ENCODE measurements around the gene GNB1L. TPM values are rescaled to one million over a fixed set of nuclear protein-coding genes. Genes with fewer than 3 reads are reported as not detected.

GNB1L gene
- total and polyA plus RNA-seq, 5 donors from 2014 or later = 8.2 to 29.8 (median 15.2) TPM

DNA sequence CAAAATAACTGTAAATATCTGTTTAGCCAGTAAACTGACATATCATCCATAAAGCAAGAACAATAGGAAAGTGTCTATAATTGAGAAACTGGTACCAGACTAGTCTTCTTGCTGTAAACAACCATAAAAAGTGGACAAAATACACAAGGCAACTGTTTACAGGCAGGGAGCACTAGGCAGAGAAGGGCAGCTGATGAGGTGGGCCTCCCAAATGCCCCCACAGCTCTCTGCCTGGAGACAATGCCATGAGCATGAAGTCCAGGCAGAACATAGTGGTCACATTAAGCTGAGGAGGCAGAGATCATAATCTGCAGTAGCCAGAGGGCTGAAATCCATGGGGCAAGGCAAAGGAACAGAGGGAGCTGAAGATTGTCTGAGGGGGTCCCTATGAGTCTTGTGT is 63.4 kb downstream of the GNB1L start:
- Mint-ChIP-seq H3K4me3 (no peak overlapping the region), H3K36me3 (peaks cover 41% of the 10 kb centered on the region), H3K27me3 (no peaks in the 10 kb centered on the region), H3K9me3 (peaks cover 0 to 9% (median 3%) of the 10 kb centered on the region in 7 donors), H3K4me1 (peaks cover 0 to 12% (median 4%) of the 10 kb centered on the region in 4 donors), H3K27ac (no peak overlapping the region)
- Histone ChIP-seq H3K9me3 (ENCODE audit: control insufficient read depth in 2 of 2, low read length in 2 of 2) (peaks cover 2 to 6% of the 10 kb centered on the region in 2 experiments), H3K27me3 (ENCODE audit: control insufficient read depth, insufficient read depth, low read length) (no peaks in the 10 kb centered on the region), H3K4me3 (ENCODE audit: low read depth, low read length) (no peak overlapping the region), H3K27ac (ENCODE audit: insufficient read depth, low read length, poor library complexity, severe bottlenecking) (no peak overlapping the region), H3K36me3 (ENCODE audit: control insufficient read depth, insufficient read depth, low read length) (no peaks in the 10 kb centered on the region), H3K4me1 (ENCODE audit: control insufficient read depth, insufficient read depth, low read length, poor library complexity, severe bottlenecking) (no peaks in the 10 kb centered on the region)
- no peak for DNase-seq
- no peak for ATAC-seq (ENCODE audit: low read depth in 2 of 2)

DNA sequence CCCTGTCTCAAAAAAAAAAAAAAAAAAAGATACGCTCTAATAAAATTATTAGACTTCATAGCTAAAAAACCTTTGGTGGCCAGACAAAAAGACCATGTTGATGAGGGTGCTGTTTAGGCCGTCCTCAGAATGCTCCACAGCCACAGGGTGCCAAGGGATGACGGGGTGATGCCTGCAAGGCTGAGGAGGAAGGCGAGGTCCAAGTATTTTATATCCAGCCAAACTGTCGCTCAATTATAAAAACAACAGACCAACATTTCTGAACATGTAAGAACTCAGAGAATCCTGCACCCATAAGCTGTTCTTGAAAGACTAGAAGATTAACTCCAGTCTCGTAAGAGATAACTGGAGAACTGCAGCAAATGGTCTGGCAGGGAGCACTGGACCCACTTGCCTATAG is 64.8 kb downstream of the GNB1L start:
- Mint-ChIP-seq H3K9me3 (peaks cover 0 to 9% (median 3%) of the 10 kb centered on the region in 7 donors), H3K27ac (no peak overlapping the region), H3K4me1 (peaks cover 0 to 6% (median 1%) of the 10 kb centered on the region in 4 donors), H3K36me3 (peaks cover 32% of the 10 kb centered on the region), H3K27me3 (no peaks in the 10 kb centered on the region), H3K4me3 (no peak overlapping the region)
- no peak for ATAC-seq (ENCODE audit: low read depth in 2 of 2)
- no peak for DNase-seq
- Histone ChIP-seq H3K36me3 (ENCODE audit: control insufficient read depth, insufficient read depth, low read length) (no peaks in the 10 kb centered on the region), H3K4me1 (ENCODE audit: control insufficient read depth, insufficient read depth, low read length, poor library complexity, severe bottlenecking) (no peaks in the 10 kb centered on the region), H3K9me3 (ENCODE audit: control insufficient read depth in 2 of 2, low read length in 2 of 2) (peaks cover 2 to 6% of the 10 kb centered on the region in 2 experiments), H3K27me3 (ENCODE audit: control insufficient read depth, insufficient read depth, low read length) (no peaks in the 10 kb centered on the region), H3K27ac (ENCODE audit: insufficient read depth, low read length, poor library complexity, severe bottlenecking) (no peak overlapping the region), H3K4me3 (ENCODE audit: low read depth, low read length) (no peak overlapping the region)

DNA sequence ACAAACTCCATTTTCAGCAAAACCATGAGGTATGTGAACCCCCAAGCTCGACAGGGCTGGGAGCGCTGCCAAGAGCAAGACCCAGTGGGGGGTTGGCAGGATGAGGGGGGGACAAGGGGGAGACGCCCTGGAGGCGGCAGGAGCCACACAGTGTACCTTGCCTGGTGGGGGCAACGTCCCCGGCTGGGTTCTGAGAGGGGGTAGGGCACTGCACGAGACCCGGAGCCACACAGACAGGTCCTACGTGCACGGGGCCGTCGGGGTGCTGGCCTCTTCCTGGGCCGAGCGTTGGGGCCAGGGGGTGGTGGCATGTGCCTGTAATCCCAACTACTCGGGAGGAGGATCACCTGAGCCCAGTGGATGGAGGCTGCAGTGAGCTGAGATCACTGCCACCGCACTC is 65.3 kb downstream of the GNB1L start:
- H3K4me3 Mint-ChIP-seq = no peak overlapping the region
- peaks cover 0 to 6% (median 1%) of the 10 kb centered on the region in 4 donors for H3K4me1 Mint-ChIP-seq
- no peak for ATAC-seq (ENCODE audit: low read depth in 2 of 2)
- H3K27ac Mint-ChIP-seq = no peak overlapping the region
- H3K36me3 Mint-ChIP-seq = peaks cover 31% of the 10 kb centered on the region
- Histone ChIP-seq H3K36me3 (ENCODE audit: control insufficient read depth, insufficient read depth, low read length) (no peaks in the 10 kb centered on the region), H3K4me1 (ENCODE audit: control insufficient read depth, insufficient read depth, low read length, poor library complexity, severe bottlenecking) (no peaks in the 10 kb centered on the region), H3K4me3 (ENCODE audit: low read depth, low read length) (no peak overlapping the region), H3K9me3 (ENCODE audit: control insufficient read depth in 2 of 2, low read length in 2 of 2) (peaks cover 2 to 6% of the 10 kb centered on the region in 2 experiments), H3K27me3 (ENCODE audit: control insufficient read depth, insufficient read depth, low read length) (no peaks in the 10 kb centered on the region), H3K27ac (ENCODE audit: insufficient read depth, low read length, poor library complexity, severe bottlenecking) (no peak overlapping the region)
- peaks cover 0 to 8% (median 3%) of the 10 kb centered on the region in 7 donors for H3K9me3 Mint-ChIP-seq
- no peaks in the 10 kb centered on the region for H3K27me3 Mint-ChIP-seq
- DNase-seq = no peak

DNA sequence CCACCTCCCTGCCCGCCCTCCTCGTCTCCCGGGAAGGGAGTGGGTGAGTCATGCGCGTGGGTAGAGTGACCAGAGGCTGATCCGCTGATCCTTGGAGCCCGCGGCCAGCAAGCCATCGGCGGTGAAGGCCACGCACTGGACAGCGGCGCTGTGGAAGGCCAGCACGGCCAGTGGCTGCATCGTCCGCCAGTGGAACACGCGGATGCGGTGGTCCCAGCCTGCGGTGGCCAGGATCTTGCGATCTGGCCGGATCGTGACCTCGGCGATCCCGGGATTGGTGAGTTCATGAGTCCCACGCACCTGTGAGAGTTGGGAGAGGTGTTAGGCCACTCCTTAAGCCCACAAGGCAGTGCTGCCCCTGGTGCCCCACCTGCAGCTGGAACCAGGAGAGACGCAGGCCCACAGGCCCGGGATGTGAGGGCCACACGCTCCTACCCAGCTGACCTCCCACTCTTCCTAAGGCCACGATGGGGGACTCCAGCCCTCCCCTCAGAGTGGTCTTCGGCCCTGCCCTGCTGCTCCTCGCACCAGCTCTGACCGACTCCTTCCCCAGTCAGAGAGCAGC is 65.9 kb downstream of the GNB1L start:
- H3K4me1 ChIP-seq (ENCODE audit: control insufficient read depth, insufficient read depth, low read length, poor library complexity, severe bottlenecking) = no peaks in the 10 kb centered on the region
- peaks cover 24% of the 10 kb centered on the region for H3K36me3 Mint-ChIP-seq

DNA sequence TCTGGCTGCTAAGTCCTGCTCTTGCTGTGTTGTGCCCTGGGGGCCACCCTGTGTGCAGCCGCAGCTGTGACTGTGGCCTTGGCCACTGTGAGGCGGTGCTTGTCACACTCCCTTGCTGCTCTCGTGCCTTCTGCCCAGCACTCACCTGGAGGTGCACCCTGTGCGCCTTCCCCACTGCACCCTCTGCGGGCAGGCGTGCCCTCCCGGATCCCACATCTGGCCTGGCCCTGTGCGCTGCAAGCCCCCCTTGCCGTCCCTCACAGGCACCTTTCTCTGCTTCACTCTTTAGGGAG is 66.9 kb downstream of the GNB1L start:
- Histone ChIP-seq H3K9me3 (ENCODE audit: control insufficient read depth in 2 of 2, low read length in 2 of 2) (no peaks in the 10 kb centered on the region), H3K4me3 (ENCODE audit: low read depth, low read length) (no peak overlapping the region), H3K27ac (ENCODE audit: insufficient read depth, low read length, poor library complexity, severe bottlenecking) (no peak overlapping the region), H3K4me1 (ENCODE audit: control insufficient read depth, insufficient read depth, low read length, poor library complexity, severe bottlenecking) (no peaks in the 10 kb centered on the region), H3K27me3 (ENCODE audit: control insufficient read depth, insufficient read depth, low read length) (no peaks in the 10 kb centered on the region), H3K36me3 (ENCODE audit: control insufficient read depth, insufficient read depth, low read length) (no peaks in the 10 kb centered on the region)
- DNase-seq (no peak), ATAC-seq (ENCODE audit: low read depth in 2 of 2) (no peak)
- Mint-ChIP-seq H3K4me3 (no peak overlapping the region), H3K36me3 (peaks cover 17% of the 10 kb centered on the region), H3K9me3 (peaks cover 0 to 8% (median 2%) of the 10 kb centered on the region in 7 donors), H3K27ac (no peak overlapping the region), H3K4me1 (peaks cover 0 to 6% (median 0%) of the 10 kb centered on the region in 4 donors), H3K27me3 (no peaks in the 10 kb centered on the region)

More for the DNA sequence above, 65.9 kb downstream of the GNB1L start:
- Mint-ChIP-seq H3K27ac (no peak overlapping the region), H3K4me1 (peaks cover 0 to 6% (median 0%) of the 10 kb centered on the region in 4 donors), H3K27me3 (no peaks in the 10 kb centered on the region), H3K9me3 (peaks cover 0 to 8% (median 3%) of the 10 kb centered on the region in 7 donors), H3K4me3 (no peak overlapping the region)
- Histone ChIP-seq H3K36me3 (ENCODE audit: control insufficient read depth, insufficient read depth, low read length) (no peaks in the 10 kb centered on the region), H3K9me3 (ENCODE audit: control insufficient read depth in 2 of 2, low read length in 2 of 2) (peaks cover 2 to 6% of the 10 kb centered on the region in 2 experiments), H3K4me3 (ENCODE audit: low read depth, low read length) (no peak overlapping the region), H3K27ac (ENCODE audit: insufficient read depth, low read length, poor library complexity, severe bottlenecking) (no peak overlapping the region), H3K27me3 (ENCODE audit: control insufficient read depth, insufficient read depth, low read length) (no peaks in the 10 kb centered on the region)
- ATAC-seq (ENCODE audit: low read depth in 2 of 2) (no peak), DNase-seq (no peak)

DNA sequence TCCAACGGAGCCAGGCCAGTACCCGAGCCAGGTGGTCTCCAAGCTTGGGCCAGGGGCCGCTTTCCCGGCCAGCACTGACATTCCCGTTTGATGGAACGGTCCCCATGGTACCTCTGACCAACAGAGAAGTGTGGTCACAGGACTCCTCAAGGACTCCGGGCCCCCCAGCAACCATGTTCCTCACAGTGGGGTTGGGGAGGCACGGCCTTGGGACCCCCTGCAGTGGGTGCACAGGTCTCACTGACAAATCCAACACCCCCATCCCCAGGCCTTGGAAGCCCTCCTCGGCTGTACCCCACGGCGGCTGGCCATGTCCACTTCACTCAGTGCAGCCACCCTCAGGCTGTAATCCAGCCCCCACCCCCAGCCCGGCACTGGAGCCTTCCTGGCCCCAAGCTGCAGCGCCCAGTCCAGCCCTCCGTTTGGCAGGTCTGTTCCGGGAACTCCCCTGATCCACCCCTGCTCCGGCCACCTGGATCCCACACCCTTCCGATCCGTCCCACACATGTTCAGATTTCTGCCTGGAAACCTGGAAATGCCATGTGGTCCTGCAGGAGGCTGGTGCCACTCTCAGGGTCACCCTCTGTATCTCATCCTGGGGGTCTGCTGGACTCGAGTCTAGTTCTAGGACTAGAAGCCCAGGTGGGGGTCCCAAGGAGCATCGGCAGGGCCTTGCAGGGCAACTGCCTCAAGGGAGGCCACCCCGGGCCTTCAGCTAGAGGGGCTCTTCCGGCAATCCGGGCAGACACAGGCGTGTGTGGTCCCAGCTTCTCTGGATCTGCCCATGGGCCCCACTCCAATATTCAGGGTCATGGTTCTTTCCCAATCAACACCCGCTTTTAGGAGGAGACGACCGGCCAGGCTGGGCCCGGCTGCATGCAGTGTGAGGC is 67.5 kb downstream of the GNB1L start:
- no peak overlapping the region for H3K4me3 Mint-ChIP-seq
- no peak overlapping the region for H3K27ac ChIP-seq (ENCODE audit: insufficient read depth, low read length, poor library complexity, severe bottlenecking)

DNA sequence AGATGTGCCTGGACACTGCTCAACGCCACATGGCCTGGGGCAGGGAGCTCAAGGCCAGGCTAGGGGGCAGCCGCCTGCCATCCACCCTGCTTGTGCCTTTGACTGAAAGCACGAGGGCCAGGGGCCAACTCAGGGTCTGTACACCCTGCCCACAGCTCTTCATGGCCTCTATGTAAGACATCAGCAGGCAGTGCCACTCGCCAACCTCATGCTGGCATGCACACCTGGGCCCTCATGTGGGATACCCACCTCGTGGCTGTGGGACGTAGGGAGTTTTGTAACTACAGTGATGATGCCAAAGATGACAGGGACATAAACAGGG is 68.4 kb downstream of the GNB1L start:
- H3K27ac ChIP-seq (ENCODE audit: insufficient read depth, low read length, poor library complexity, severe bottlenecking) = no peak overlapping the region
- Mint-ChIP-seq H3K36me3 (peaks cover 2% of the 10 kb centered on the region), H3K4me3 (no peak overlapping the region), H3K27ac (no peak overlapping the region), H3K4me1 (peaks cover 0 to 6% (median 0%) of the 10 kb centered on the region in 4 donors), H3K9me3 (peaks cover 0 to 2% (median 0%) of the 10 kb centered on the region in 7 donors), H3K27me3 (no peaks in the 10 kb centered on the region)
- H3K4me1 ChIP-seq (ENCODE audit: control insufficient read depth, insufficient read depth, low read length, poor library complexity, severe bottlenecking) = no peaks in the 10 kb centered on the region
- DNase-seq = no peak
- no peak for ATAC-seq (ENCODE audit: low read depth in 2 of 2)
- H3K27me3 ChIP-seq (ENCODE audit: control insufficient read depth, insufficient read depth, low read length) = no peaks in the 10 kb centered on the region
- H3K4me3 ChIP-seq (ENCODE audit: low read depth, low read length) = no peak overlapping the region
- H3K36me3 ChIP-seq (ENCODE audit: control insufficient read depth, insufficient read depth, low read length) = no peaks in the 10 kb centered on the region
- H3K9me3 ChIP-seq (ENCODE audit: control insufficient read depth in 2 of 2, low read length in 2 of 2) = no peaks in the 10 kb centered on the region

More for the DNA sequence above, 67.5 kb downstream of the GNB1L start:
- ATAC-seq (ENCODE audit: low read depth in 2 of 2) = no peak
- Histone ChIP-seq H3K4me1 (ENCODE audit: control insufficient read depth, insufficient read depth, low read length, poor library complexity, severe bottlenecking) (no peaks in the 10 kb centered on the region), H3K9me3 (ENCODE audit: control insufficient read depth in 2 of 2, low read length in 2 of 2) (no peaks in the 10 kb centered on the region), H3K36me3 (ENCODE audit: control insufficient read depth, insufficient read depth, low read length) (no peaks in the 10 kb centered on the region), H3K4me3 (ENCODE audit: low read depth, low read length) (no peak overlapping the region), H3K27me3 (ENCODE audit: control insufficient read depth, insufficient read depth, low read length) (no peaks in the 10 kb centered on the region)
- Mint-ChIP-seq H3K9me3 (peaks cover 0 to 6% (median 2%) of the 10 kb centered on the region in 7 donors), H3K27ac (no peak overlapping the region), H3K4me1 (peaks cover 0 to 6% (median 0%) of the 10 kb centered on the region in 4 donors), H3K27me3 (no peaks in the 10 kb centered on the region), H3K36me3 (peaks cover 11% of the 10 kb centered on the region)
- no peak for DNase-seq
